K562 (cell line): Measurements from ENCODE around the gene SFXN3.

Source experiments
- CHD1 ChIP-seq: fragments of 200-600 bp; sonication (generic); IDR thresholded peaks from one replicate; pipeline ENCODE4 v1.6.1; 2012; ENCODE audit warnings: mild to moderate bottlenecking, moderate library complexity, low read length, inconsistent platforms
- CHD4 ChIP-seq: fragments of 200-600 bp; sonication (generic); IDR thresholded peaks from 3 replicates; pipeline ENCODE4 v1.6.1; 2012; ENCODE audit warnings: low read depth, mild to moderate bottlenecking, mixed read lengths, low read length, inconsistent platforms; ENCODE audit not compliant: insufficient read depth, insufficient replicate concordance, poor library complexity, severe bottlenecking
- EZH2 ChIP-seq: IDR thresholded peaks from 2 replicates; pipeline ENCODE4 v1.6.1; 2012; ENCODE audit warnings: low read depth, mild to moderate bottlenecking, inconsistent platforms, low read length, borderline replicate concordance
- FOXK2 ChIP-seq, 2 experiments: fragments of 450-650 bp; IDR thresholded peaks in 1 of 2; conservative IDR thresholded peaks in 1 of 2; 2 replicates each; pipeline ENCODE4 v1.6.1; 2016; ENCODE audit warnings: low read depth in 2 of 2, mild to moderate bottlenecking in 1 of 2
- GABPB2 ChIP-seq: fragments of 250-450 bp; sonication (Bioruptor Pico); conservative IDR thresholded peaks from 2 replicates; pipeline ENCODE4 v1.5.1; 2021; ENCODE audit warnings: mild to moderate bottlenecking
- TF ChIP-seq, protein P1 (sequence below), 3 experiments: IDR thresholded peaks in 2 of 3; conservative IDR thresholded peaks in 1 of 3; 2 replicates each; pipeline ENCODE4 v1.5.1; 2011 to 2012; ENCODE audit warnings: low read length in 3 of 3, mild to moderate bottlenecking in 3 of 3, control low read depth in 2 of 3, improper control_type of control experiment in 1 of 3, inconsistent platforms in 1 of 3, low read depth in 1 of 3, mixed read lengths in 1 of 3, moderate library complexity in 1 of 3; ENCODE audit not compliant: insufficient read depth in 2 of 3

DNA sequence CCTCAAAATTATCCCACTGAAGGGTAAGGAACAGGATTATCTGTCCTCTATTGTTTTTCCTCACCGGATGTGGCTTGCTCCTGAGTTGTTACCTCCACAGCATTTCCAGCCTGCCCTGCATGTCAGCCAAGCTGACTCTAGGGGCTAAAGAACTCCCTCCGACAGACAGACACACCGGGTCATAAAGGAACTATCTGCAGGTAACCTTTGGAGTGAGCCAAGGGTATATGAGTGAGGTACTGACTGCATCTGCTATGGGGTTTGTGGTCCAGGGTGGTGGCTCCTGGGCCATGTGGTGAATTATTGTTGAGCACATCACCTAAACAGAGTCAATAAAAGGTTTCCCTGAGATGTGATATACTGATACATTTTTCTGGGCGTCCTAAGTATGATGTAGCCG is 23.8 kb downstream of the SFXN3 start:
- TF ChIP-seq CHD4: no peak
- no peak for TF ChIP-seq GABPB2 (CRISPR knock-in tag)
- TF ChIP-seq CHD1: no peak
- no peak for TF ChIP-seq EZH2
- TF ChIP-seq, protein P1, sequence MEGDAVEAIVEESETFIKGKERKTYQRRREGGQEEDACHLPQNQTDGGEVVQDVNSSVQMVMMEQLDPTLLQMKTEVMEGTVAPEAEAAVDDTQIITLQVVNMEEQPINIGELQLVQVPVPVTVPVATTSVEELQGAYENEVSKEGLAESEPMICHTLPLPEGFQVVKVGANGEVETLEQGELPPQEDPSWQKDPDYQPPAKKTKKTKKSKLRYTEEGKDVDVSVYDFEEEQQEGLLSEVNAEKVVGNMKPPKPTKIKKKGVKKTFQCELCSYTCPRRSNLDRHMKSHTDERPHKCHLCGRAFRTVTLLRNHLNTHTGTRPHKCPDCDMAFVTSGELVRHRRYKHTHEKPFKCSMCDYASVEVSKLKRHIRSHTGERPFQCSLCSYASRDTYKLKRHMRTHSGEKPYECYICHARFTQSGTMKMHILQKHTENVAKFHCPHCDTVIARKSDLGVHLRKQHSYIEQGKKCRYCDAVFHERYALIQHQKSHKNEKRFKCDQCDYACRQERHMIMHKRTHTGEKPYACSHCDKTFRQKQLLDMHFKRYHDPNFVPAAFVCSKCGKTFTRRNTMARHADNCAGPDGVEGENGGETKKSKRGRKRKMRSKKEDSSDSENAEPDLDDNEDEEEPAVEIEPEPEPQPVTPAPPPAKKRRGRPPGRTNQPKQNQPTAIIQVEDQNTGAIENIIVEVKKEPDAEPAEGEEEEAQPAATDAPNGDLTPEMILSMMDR (IDR thresholded peaks at IDR 0.05 in 2 of 3, conservative IDR thresholded peaks at IDR 0.05 in 1 of 3; ENCODE audit: insufficient read depth in 2 of 3, low read depth in 1 of 3, low read length in 3 of 3): no peak
- TF ChIP-seq FOXK2 (conservative IDR thresholded peaks at IDR 0.05 in 1 of 2, IDR thresholded peaks at IDR 0.05 in 1 of 2; ENCODE audit: low read depth in 2 of 2): no peak
